ENCODE data around the gene PPP1R3G.
A peak's percentile ranks its signal among the peaks of the same experiment; 100 is the strongest.

DNA sequence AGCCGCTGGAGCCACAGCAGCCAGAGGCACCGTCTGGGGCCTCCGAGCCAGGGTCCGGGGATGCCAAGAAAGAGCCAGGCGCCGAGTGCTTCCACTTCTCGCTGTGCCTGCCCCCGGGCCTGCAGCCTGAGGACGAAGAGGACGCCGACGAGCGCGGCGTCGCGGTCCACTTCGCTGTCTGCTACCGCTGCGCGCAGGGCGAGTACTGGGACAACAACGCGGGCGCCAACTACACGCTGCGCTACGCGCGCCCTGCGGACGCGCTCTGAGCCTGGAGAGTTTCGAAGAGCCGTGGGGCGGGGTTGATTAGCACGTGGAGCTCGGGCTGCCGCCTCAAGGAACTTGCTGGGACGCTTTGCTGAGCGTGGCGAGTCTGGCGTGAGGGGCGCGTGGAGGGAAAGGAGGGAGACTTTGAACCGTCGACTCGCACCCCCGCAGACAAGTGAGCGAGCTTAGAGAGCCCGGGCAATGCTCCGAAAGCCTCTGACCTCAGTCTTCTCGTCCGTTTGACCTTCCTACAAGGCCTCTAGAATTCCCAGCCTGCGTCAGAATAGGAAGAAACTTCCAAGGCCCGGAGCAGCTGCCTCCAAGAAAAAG is 1.3 kb downstream of the PPP1R3G start:
- TF ChIP-seq CTCF (IDR thresholded peaks at IDR 0.05) (no peak), POLR2AphosphoS5 (IDR thresholded peaks at IDR 0.05; ENCODE audit: insufficient read depth in 1 of 2, low read depth in 1 of 2) (peak in 1 of 2 donors; percentile 10), POLR2A (IDR thresholded peaks at IDR 0.05) (no peak)

All from vagina (tissue), 2 donors.